ENCODE results near the gene LCE1D.

The LCE1D gene

GRCh38 chr1:152817309-152817708 lies 20.8 kb downstream of the LCE1D start:
- DNase-seq: no peak

- DNase-seq: no peak
These were observed 26.8 kb downstream of the LCE1D start for GRCh38 chr1:152823294-152823693.

DNA sequence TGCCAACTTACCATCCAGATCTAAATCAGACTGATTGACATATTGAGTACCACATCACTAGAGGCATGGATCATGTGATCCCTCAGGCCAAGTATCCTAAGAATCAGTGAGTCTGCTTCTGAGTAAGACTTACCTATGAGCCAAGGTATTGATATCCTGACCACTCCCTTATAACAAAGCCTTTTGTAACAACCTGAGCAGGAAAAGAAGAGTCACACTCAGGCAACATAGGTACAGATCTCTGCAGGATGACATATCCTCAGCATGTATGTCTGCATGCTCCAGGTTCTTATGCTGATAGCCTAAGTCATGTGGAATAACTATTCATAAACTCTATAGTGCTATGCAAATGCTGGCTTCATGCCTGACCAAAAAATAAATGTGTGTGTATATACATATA lies 28.4 kb downstream of the LCE1D start:
- no peak for DNase-seq

- DNase-seq: no peak
These were observed 30.7 kb downstream of the LCE1D start, which contains the start of gene LCE1A for GRCh38 chr1:152827173-152827572. LCE1A (plus strand) TSS chr1:152827473; CDS start chr1:152827473, 0 bp downstream.

- DNase-seq: no peak
These were observed 40.3 kb downstream of the LCE1D start for GRCh38 chr1:152836870-152837269.

GRCh38 chr1:152842556-152842955 lies 46.0 kb downstream of the LCE1D start, which contains the start of gene LCE6A:
LCE6A (plus strand) TSS chr1:152842856; CDS start chr1:152843521, 665 bp downstream.
- DNase-seq: no peak

Data from GOT3 (cell line).